Activated T-helper 1 cell treated with anti-CD3 and anti-CD28 coated beads, Interleukin-12 subunit alpha, Interleukin-12 subunit beta, Interleukin-2, Interleukin-4 antibody, amounts not matched to agents 30 ng/mL and 10 ng/mL and 1 ng/mL, durations not matched to agents 14 hours and 24 hours and 36 hours (primary cell): Measurements from ENCODE around the gene RHO. TPM values are rescaled to one million over a fixed set of nuclear protein-coding genes. Genes with fewer than 3 reads are reported as not detected.

ENCODE experiments used
- DNase-seq: peaks from one replicate; pipeline ENCODE4 v3.0.0; 2021; ENCODE audit warnings: low spot score
- H3K27ac Mint-ChIP-seq: one replicate; pipeline ENCODE4 v1.8.0; 2021; ENCODE audit warnings: mild to moderate bottlenecking, mixed read lengths
- H3K27me3 Mint-ChIP-seq: one replicate; pipeline ENCODE4 v1.8.0; 2022; ENCODE audit warnings: mild to moderate bottlenecking, moderate library complexity, mixed read lengths; ENCODE audit not compliant: insufficient read depth
- H3K36me3 Mint-ChIP-seq: one replicate; pipeline ENCODE4 v1.8.0; 2021; ENCODE audit warnings: low read depth, mixed read lengths
- H3K4me1 Mint-ChIP-seq: one replicate; pipeline ENCODE4 v1.8.0; 2021; ENCODE audit warnings: low read depth, mixed read lengths
- H3K4me3 Mint-ChIP-seq: one replicate; pipeline ENCODE4 v1.8.0; 2021; ENCODE audit warnings: mild to moderate bottlenecking, moderate library complexity, mixed read lengths
- H3K9me3 Mint-ChIP-seq: one replicate; pipeline ENCODE4 v1.8.0; 2021; ENCODE audit warnings: mixed read lengths
- intact Hi-C: fragments of 100-400 bp; cut with micrococcal nuclease; formaldehyde crosslinking; loops from one replicate; pipeline ENCODE4 v1.15.1; 2024
- total RNA-seq: library from RNA; stranded (reverse); gene quantifications from 2 replicates; pipeline ENCODE4 v1.2.3, GENCODE V29; 2022

The RHO gene
- total RNA-seq, 1 donor from 2014 or later, result not detected

DNA sequence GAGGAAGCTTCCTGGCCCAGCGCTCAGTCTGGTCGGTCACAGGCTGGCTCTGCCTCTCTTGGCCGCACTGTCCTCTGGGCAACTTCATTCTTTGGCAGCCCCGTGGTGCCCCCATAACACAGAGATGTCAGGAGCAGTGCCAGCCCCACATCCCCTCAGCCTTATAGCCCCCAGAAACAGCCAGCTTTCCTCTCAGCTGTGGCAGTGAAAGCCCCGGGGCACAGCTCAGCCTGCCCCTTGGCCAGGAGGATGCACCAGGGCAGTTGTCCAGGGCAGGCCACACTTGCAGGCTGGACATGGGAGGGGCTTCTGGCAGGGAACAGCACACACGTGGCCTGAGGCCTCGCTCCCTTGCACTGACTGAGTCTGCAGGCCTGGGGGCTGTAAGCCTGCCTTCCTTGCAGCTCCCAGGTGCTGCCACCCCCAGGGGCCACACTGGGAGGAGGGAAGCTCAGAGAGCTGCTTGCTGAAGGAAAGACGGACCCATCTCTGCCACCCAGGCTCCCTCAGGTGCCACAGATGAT, 10.3 kb upstream of the RHO start:
- intact Hi-C loops, result no loop called here
- no peak overlapping the region for H3K27ac Mint-ChIP-seq
- H3K4me3 Mint-ChIP-seq, result no peak overlapping the region
- H3K27me3 Mint-ChIP-seq, result no peaks in the 10 kb centered on the region
- peaks cover 2% of the 10 kb centered on the region for H3K36me3 Mint-ChIP-seq
- no peaks in the 10 kb centered on the region for H3K9me3 Mint-ChIP-seq
- DNase-seq, result no peak
- no peaks in the 10 kb centered on the region for H3K4me1 Mint-ChIP-seq

DNA sequence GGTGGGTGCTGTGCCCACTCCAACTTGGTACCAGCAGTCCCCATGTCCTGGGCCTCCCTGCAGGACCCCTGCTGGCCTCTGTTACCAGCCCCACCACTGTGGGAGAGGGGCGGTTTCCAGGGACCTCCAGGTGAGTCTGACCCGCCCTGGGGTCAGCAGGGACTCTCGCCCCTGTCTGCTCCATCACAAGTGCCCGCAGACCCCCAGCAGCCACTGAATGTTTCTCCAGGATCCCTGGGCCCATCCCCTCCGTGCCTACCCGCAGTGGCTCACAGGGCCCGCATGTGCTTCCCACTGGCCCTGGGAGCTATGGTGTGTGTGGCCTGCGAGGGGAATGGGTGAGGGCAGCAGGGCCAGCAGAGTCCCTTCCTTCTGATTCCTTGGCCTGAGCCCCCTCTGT, 9.9 kb upstream of the RHO start:
- Mint-ChIP-seq H3K36me3 (peaks cover 2% of the 10 kb centered on the region), H3K4me3 (no peak overlapping the region), H3K27ac (no peak overlapping the region), H3K27me3 (no peaks in the 10 kb centered on the region), H3K4me1 (no peaks in the 10 kb centered on the region), H3K9me3 (no peaks in the 10 kb centered on the region)
- no peak for DNase-seq
- intact Hi-C loops, result no loop called here

DNA sequence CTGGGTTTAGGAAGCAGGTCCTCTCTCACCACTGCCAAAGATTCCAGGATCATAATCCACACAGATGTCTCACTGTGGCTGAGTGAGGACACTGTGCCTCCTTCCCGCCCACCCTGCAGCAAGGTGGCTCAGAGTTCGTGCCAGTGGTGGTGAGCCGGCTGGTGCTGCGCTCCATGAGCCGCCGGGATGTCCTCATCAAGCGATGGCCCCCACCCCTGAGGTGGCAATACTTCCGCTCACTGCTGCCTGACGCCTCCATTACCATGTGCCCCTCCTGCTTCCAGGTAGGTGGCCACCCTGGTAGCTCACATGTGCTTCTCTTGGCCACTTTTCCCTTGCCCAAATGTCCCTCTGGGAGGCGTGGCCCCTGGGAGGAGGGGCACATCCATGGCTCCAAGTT, 9.0 kb upstream of the RHO start:
- intact Hi-C loops, result no loop called here
- Mint-ChIP-seq H3K4me1 (no peaks in the 10 kb centered on the region), H3K27me3 (no peaks in the 10 kb centered on the region), H3K9me3 (no peaks in the 10 kb centered on the region), H3K4me3 (no peak overlapping the region), H3K27ac (no peak overlapping the region), H3K36me3 (peaks cover 2% of the 10 kb centered on the region)
- DNase-seq, result no peak

- intact Hi-C loops, result no loop called here
- H3K9me3 Mint-ChIP-seq, result no peaks in the 10 kb centered on the region
- no peaks in the 10 kb centered on the region for H3K4me1 Mint-ChIP-seq
- H3K27ac Mint-ChIP-seq, result no peak overlapping the region
- no peak for DNase-seq
- no peak overlapping the region for H3K4me3 Mint-ChIP-seq
- H3K27me3 Mint-ChIP-seq, result no peaks in the 10 kb centered on the region
- no peaks in the 10 kb centered on the region for H3K36me3 Mint-ChIP-seq
Measured at GRCh38 chr3:129519896-129520715, 8.3 kb upstream of the RHO start.

- no peaks in the 10 kb centered on the region for H3K36me3 Mint-ChIP-seq
- DNase-seq, result no peak
- H3K4me3 Mint-ChIP-seq, result no peak overlapping the region
- H3K27ac Mint-ChIP-seq, result no peak overlapping the region
- H3K4me1 Mint-ChIP-seq, result no peaks in the 10 kb centered on the region
- intact Hi-C loops, result no loop called here
- H3K9me3 Mint-ChIP-seq, result no peaks in the 10 kb centered on the region
- H3K27me3 Mint-ChIP-seq, result no peaks in the 10 kb centered on the region
Measured at GRCh38 chr3:129520960-129521359, 7.5 kb upstream of the RHO start.

DNA sequence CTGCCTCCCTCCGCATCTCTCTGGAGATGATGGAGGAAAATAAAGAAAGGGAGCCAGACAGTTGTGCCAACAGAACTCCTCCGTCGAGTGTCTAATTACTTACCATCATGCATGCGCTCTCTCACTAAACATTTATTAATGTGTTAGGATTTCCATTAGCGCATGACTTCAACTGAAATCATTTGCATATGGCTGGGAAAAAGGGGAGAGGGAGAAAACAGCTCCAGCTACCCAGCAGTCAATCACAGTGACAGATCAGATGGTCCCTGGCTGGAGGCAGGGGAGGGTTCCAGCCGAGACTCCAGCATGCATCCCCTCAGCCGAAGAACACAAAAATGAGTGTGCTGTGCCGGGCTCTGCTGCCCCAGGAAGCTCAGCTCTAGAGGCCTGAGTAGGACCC, 6.8 kb upstream of the RHO start:
- intact Hi-C loops, result no loop called here
- Mint-ChIP-seq H3K27me3 (no peaks in the 10 kb centered on the region), H3K4me3 (no peak overlapping the region), H3K4me1 (no peaks in the 10 kb centered on the region), H3K27ac (no peak overlapping the region), H3K36me3 (no peaks in the 10 kb centered on the region), H3K9me3 (no peaks in the 10 kb centered on the region)
- no peak for DNase-seq

DNA sequence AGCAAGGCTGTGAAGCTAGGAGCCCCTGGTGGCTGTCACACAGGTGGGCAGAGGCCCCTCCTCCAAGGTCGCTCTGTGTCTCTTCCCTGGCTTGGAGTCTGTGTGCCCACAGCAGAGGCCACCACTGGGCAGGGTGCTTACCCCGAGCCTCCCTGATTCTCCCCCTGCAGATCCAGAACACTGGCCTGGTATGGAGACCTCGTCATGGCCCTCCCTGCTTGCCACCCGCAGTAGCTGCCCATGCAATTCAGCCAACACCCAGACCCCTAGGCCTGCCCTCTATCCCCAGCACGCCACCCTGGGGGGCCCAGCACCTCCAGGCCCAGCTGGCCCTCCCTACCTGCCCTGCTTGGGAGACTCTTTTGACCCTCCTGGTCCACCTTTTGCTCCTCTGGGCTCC, 5.5 kb upstream of the RHO start:
- Mint-ChIP-seq H3K9me3 (no peaks in the 10 kb centered on the region), H3K27me3 (no peaks in the 10 kb centered on the region), H3K36me3 (no peaks in the 10 kb centered on the region), H3K27ac (no peak overlapping the region), H3K4me3 (no peak overlapping the region), H3K4me1 (no peaks in the 10 kb centered on the region)
- intact Hi-C loops, result no loop called here
- DNase-seq, result no peak

- H3K4me3 Mint-ChIP-seq, result no peak overlapping the region
- H3K9me3 Mint-ChIP-seq, result no peaks in the 10 kb centered on the region
- H3K36me3 Mint-ChIP-seq, result no peaks in the 10 kb centered on the region
- H3K4me1 Mint-ChIP-seq, result no peaks in the 10 kb centered on the region
- no peaks in the 10 kb centered on the region for H3K27me3 Mint-ChIP-seq
- intact Hi-C loops, result no loop called here
- DNase-seq, result no peak
- no peak overlapping the region for H3K27ac Mint-ChIP-seq
Measured at GRCh38 chr3:129524081-129524480, 4.4 kb upstream of the RHO start.

DNA sequence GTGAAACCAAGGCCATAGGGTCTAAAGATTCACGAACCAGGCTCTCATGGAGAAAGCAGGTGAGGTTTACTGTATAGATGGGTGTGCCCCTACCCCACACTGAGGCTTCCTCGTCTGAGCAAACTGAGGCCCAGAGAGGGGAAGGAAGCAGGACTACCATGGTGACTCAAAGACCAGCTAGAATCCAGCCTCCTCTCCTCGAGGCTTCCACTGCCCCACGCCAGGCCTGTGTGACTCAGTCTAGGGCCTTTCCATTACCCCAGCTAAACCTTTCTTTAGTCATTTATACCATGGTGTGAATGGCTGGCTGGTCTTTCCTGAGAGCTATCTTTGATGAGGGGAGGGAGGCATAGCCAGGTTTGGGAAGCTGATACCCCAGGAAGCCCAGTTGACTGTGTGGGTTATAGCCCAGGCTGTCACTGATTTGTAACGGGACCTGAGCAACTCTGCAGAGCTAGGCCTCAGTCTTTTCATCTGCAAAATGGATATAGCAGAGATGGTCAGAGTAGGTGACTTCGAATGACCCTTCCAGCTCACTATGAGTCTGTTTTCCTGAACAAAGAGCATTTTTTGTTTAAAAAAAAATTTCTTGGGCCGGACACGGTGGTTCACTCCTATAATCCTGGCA, 3.0 kb upstream of the RHO start:
- H3K36me3 Mint-ChIP-seq, result no peaks in the 10 kb centered on the region
- no peaks in the 10 kb centered on the region for H3K27me3 Mint-ChIP-seq
- intact Hi-C loops, result no loop called here
- H3K9me3 Mint-ChIP-seq, result no peaks in the 10 kb centered on the region
- no peak overlapping the region for H3K27ac Mint-ChIP-seq
- no peak for DNase-seq
- H3K4me3 Mint-ChIP-seq, result no peak overlapping the region
- no peaks in the 10 kb centered on the region for H3K4me1 Mint-ChIP-seq

- Mint-ChIP-seq H3K27ac (no peak overlapping the region), H3K36me3 (no peaks in the 10 kb centered on the region), H3K4me1 (no peaks in the 10 kb centered on the region), H3K9me3 (no peaks in the 10 kb centered on the region), H3K4me3 (no peak overlapping the region), H3K27me3 (no peaks in the 10 kb centered on the region)
- intact Hi-C loops, result no loop called here
- DNase-seq, result no peak
Measured at GRCh38 chr3:129526121-129526900, 2.1 kb upstream of the RHO start.

DNA sequence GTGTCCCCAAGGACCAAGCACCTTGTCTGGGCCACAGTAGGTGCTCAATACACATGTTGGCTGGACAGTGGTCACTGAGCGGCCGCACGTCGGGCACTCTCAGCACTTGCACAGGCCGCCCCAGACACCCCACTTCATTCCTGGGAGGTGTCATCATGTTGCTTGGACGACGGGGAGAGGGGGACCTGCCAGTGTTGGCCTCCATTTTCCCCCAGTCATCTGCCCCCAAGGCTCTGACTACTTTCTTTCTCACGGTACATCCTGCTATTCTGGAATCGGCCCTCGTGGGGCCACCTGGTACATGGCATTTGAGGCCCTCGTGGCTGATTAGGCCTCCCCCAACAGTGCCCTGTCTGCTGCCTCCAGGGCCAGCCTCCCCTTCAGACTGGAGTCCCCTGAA, 1.2 kb upstream of the RHO start:
- no peak overlapping the region for H3K27ac Mint-ChIP-seq
- H3K4me3 Mint-ChIP-seq, result no peak overlapping the region
- no peaks in the 10 kb centered on the region for H3K27me3 Mint-ChIP-seq
- intact Hi-C loops, result no loop called here
- no peaks in the 10 kb centered on the region for H3K36me3 Mint-ChIP-seq
- H3K4me1 Mint-ChIP-seq, result no peaks in the 10 kb centered on the region
- H3K9me3 Mint-ChIP-seq, result no peaks in the 10 kb centered on the region
- no peak for DNase-seq

DNA sequence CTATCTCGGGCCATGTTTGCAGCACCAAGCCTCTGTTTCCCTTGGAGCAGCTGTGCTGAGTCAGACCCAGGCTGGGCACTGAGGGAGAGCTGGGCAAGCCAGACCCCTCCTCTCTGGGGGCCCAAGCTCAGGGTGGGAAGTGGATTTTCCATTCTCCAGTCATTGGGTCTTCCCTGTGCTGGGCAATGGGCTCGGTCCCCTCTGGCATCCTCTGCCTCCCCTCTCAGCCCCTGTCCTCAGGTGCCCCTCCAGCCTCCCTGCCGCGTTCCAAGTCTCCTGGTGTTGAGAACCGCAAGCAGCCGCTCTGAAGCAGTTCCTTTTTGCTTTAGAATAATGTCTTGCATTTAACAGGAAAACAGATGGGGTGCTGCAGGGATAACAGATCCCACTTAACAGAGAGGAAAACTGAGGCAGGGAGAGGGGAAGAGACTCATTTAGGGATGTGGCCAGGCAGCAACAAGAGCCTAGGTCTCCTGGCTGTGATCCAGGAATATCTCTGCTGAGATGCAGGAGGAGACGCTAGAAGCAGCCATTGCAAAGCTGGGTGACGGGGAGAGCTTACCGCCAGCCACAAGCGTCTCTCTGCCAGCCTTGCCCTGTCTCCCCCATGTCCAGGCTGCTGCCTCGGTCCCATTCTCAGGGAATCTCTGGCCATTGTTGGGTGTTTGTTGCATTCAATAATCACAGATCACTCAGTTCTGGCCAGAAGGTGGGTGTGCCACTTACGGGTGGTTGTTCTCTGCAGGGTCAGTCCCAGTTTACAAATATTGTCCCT, 1.2 kb downstream of the RHO start:
- no peak overlapping the region for H3K27ac Mint-ChIP-seq
- H3K27me3 Mint-ChIP-seq, result no peaks in the 10 kb centered on the region
- no peaks in the 10 kb centered on the region for H3K36me3 Mint-ChIP-seq
- intact Hi-C loops, result no loop called here
- no peaks in the 10 kb centered on the region for H3K4me1 Mint-ChIP-seq
- H3K9me3 Mint-ChIP-seq, result no peaks in the 10 kb centered on the region
- no peak for DNase-seq
- no peak overlapping the region for H3K4me3 Mint-ChIP-seq
